CD14-positive monocyte (primary cell): ENCODE data around the gene MRGPRE. TPM values are rescaled to one million over a fixed set of nuclear protein-coding genes. Genes with fewer than 3 reads are reported as not detected.

ENCODE experiments used
- DNase-seq, 3 donors: peaks; one replicate each; pipeline ENCODE4 v3.0.0-alpha.2; 2011 to 2022
- H2AFZ ChIP-seq: 2 replicates; pipeline ENCODE4 v1.6.0; 2012; ENCODE audit warnings: mild to moderate bottlenecking, low read depth, low read length, inconsistent platforms; ENCODE audit not compliant: insufficient read depth, poor library complexity, severe bottlenecking
- H3K27ac ChIP-seq, 2 donors: 1 replicate in 1 of 2; 2 replicates in 1 of 2; pipeline ENCODE4 v1.5.1; 2012 to 2013; ENCODE audit warnings: low read length in 2 of 2, control low read depth in 1 of 2, inconsistent platforms in 1 of 2, low read depth in 1 of 2, mild to moderate bottlenecking in 1 of 2
- H3K27me3 ChIP-seq, 2 donors: one replicate each; pipeline versions ENCODE4 v1.6.0 to v1.6.1; 2011 to 2013; ENCODE audit warnings: low read length in 2 of 2; ENCODE audit not compliant: control insufficient read depth in 2 of 2, insufficient read depth in 2 of 2
- H3K36me3 ChIP-seq, 2 donors: replicated peaks in 1 of 2; 1 replicate in 1 of 2; 2 replicates in 1 of 2; pipeline versions ENCODE4 v1.5.1 to v1.6.1; 2012 to 2013; ENCODE audit warnings: low read length in 2 of 2, control low read depth in 1 of 2, inconsistent platforms in 1 of 2, mild to moderate bottlenecking in 1 of 2; ENCODE audit not compliant: insufficient read depth in 2 of 2, control insufficient read depth in 1 of 2
- H3K4me1 ChIP-seq, 2 donors: 1 replicate in 1 of 2; 2 replicates in 1 of 2; pipeline versions ENCODE4 v1.5.1 to v1.6.1; 2012 to 2013; ENCODE audit warnings: low read length in 2 of 2, control low read depth in 1 of 2, inconsistent platforms in 1 of 2, mild to moderate bottlenecking in 1 of 2, moderate library complexity in 1 of 2; ENCODE audit not compliant: insufficient read depth in 2 of 2, control insufficient read depth in 1 of 2
- H3K4me2 ChIP-seq: replicated peaks from 2 replicates; pipeline ENCODE3; 2012; ENCODE audit warnings: low read length, moderate library complexity, mild to moderate bottlenecking; ENCODE audit not compliant: poor library complexity, severe bottlenecking; ENCODE audit errors: extremely low read depth
- H3K4me3 ChIP-seq, 3 experiments: fragments of 200-600 bp in 1 of 3; sonication (generic) in 1 of 3; replicated peaks in 1 of 3; 1 replicate in 2 of 3; 2 replicates in 1 of 3; pipeline ENCODE4 v1.5.1; 2011 to 2013; ENCODE audit warnings: low read length in 3 of 3, mild to moderate bottlenecking in 3 of 3, control low read depth in 2 of 3, low read depth in 2 of 3, inconsistent platforms in 1 of 3, moderate library complexity in 1 of 3
- H3K79me2 ChIP-seq: 2 replicates; pipeline ENCODE4 v1.6.0; 2012; ENCODE audit warnings: mild to moderate bottlenecking, control low read depth, inconsistent platforms, low read length, moderate library complexity; ENCODE audit not compliant: insufficient read depth
- H3K9ac ChIP-seq: 2 replicates; pipeline ENCODE4 v1.6.0; 2017; ENCODE audit warnings: low read length, mild to moderate bottlenecking; ENCODE audit not compliant: insufficient read depth, poor library complexity, severe bottlenecking
- H3K9me3 ChIP-seq, 2 donors: replicated peaks in 1 of 2; 1 replicate in 1 of 2; 2 replicates in 1 of 2; pipeline versions ENCODE4 v1.5.1 to v1.6.1; 2012 to 2013; ENCODE audit warnings: low read length in 2 of 2, control low read depth in 1 of 2; ENCODE audit not compliant: control insufficient read depth in 1 of 2, insufficient read depth in 1 of 2
- H4K20me1 ChIP-seq: 2 replicates; pipeline ENCODE4 v1.6.0; 2012; ENCODE audit warnings: mild to moderate bottlenecking, low read length, control low read depth, moderate library complexity; ENCODE audit not compliant: insufficient read depth
- H3K27ac Mint-ChIP-seq, 7 donors: one replicate each; pipeline ENCODE4 v1.8.0; 2020; ENCODE audit warnings: mild to moderate bottlenecking in 7 of 7, mixed read lengths in 7 of 7, moderate library complexity in 6 of 7, inconsistent platforms in 2 of 7
- H3K27me3 Mint-ChIP-seq, 3 donors: one replicate each; pipeline ENCODE4 v1.8.0; 2021 to 2022; ENCODE audit warnings: low read depth in 3 of 3, mild to moderate bottlenecking in 3 of 3, mixed read lengths in 3 of 3, moderate library complexity in 3 of 3, inconsistent platforms in 1 of 3
- H3K36me3 Mint-ChIP-seq, 2 donors: one replicate each; pipeline ENCODE4 v1.8.0; 2020; ENCODE audit warnings: mixed read lengths in 2 of 2, inconsistent platforms in 1 of 2, mild to moderate bottlenecking in 1 of 2
- H3K4me1 Mint-ChIP-seq: one replicate; pipeline ENCODE4 v1.8.0; 2020; ENCODE audit warnings: mild to moderate bottlenecking, mixed read lengths
- H3K4me3 Mint-ChIP-seq, 2 donors: one replicate each; pipeline ENCODE4 v1.8.0; 2020; ENCODE audit warnings: mild to moderate bottlenecking in 2 of 2, mixed read lengths in 2 of 2, moderate library complexity in 1 of 2
- H3K9me3 Mint-ChIP-seq, 7 donors: one replicate each; pipeline ENCODE4 v1.8.0; 2020 to 2022; ENCODE audit warnings: mixed read lengths in 7 of 7, mild to moderate bottlenecking in 6 of 7, moderate library complexity in 6 of 7, inconsistent platforms in 2 of 7
- CTCF ChIP-seq: fragments of 200-600 bp; IDR thresholded peaks from one replicate; pipeline ENCODE4 v1.8.0; 2022; ENCODE audit warnings: antibody characterized with exemption, mild to moderate bottlenecking
- WGBS: methylation state at CpG from one replicate; pipeline ENCODE4 v1.1.5; 2013; ENCODE audit warnings: missing lambda C conversion rate; ENCODE audit not compliant: insufficient coverage; 5-methylcytosine and 5-hydroxymethylcytosine counted together
- intact Hi-C, 2 donors: fragments of 100-400 bp; cut with micrococcal nuclease; formaldehyde crosslinking; loops; one replicate each; pipeline versions ENCODE4 v1.15.0 to v1.15.1; 2023
- polyA plus RNA-seq, 3 donors: library from polyadenylated mRNA; depleted of rRNA in 1 of 3; unstranded in 2 of 3; stranded (reverse) in 1 of 3; fragments of 300-500 nt in 2 of 3; fragments of >200 nt in 1 of 3; fragmentation: Illumina TruSeq in 2 of 3; gene quantifications; 1 replicate in 2 of 3; 2 replicates in 1 of 3; pipeline ENCODE4 v1.2.3, GENCODE V29; 2012 to 2021

Gene MRGPRE
- polyA plus RNA-seq, 3 donors: not detected

GRCh38 chr11:3202305-3202704 is 29.9 kb downstream of the MRGPRE start:
- Histone ChIP-seq H3K79me2 (no peaks in the 10 kb centered on the region), H3K27me3 (peaks cover 4 to 32% of the 10 kb centered on the region in 2 donors), H3K4me3 (no peak overlapping the region), H4K20me1 (no peaks in the 10 kb centered on the region), H3K4me2 (no peak overlapping the region), H3K9ac (no peak overlapping the region), H3K27ac (no peak overlapping the region), H3K36me3 (no peaks in the 10 kb centered on the region), H2AFZ (no peak overlapping the region), H3K9me3 (no peaks in the 10 kb centered on the region), H3K4me1 (peaks cover 0 to 9% of the 10 kb centered on the region in 2 donors)
- Mint-ChIP-seq H3K9me3 (peaks cover 0 to 5% (median 0%) of the 10 kb centered on the region in 7 donors), H3K27me3 (peaks cover 32 to 54% (median 39%) of the 10 kb centered on the region in 3 donors), H3K4me3 (peak overlapping the region in 1 of 2 donors; percentile 67), H3K4me1 (no peaks in the 10 kb centered on the region), H3K36me3 (no peaks in the 10 kb centered on the region), H3K27ac (no peak overlapping the region)
- 82% methylated on average over 6 of the region's 7 CpGs for WGBS
- TF ChIP-seq CTCF: no peak
- intact Hi-C loops: no loop called here
- no peak for DNase-seq

- H2AFZ ChIP-seq: no peak overlapping the region
- H3K36me3 ChIP-seq: no peaks in the 10 kb centered on the region
- no peak overlapping the region for H3K4me3 ChIP-seq
- H4K20me1 ChIP-seq: no peaks in the 10 kb centered on the region
- H3K27me3 ChIP-seq: peaks cover 4 to 32% of the 10 kb centered on the region in 2 donors
- peaks cover 0 to 9% of the 10 kb centered on the region in 2 donors for H3K4me1 ChIP-seq
- no peak overlapping the region for H3K4me2 ChIP-seq
- intact Hi-C loops: no loop called here
- no peak for TF ChIP-seq CTCF
- DNase-seq: no peak
- no peak overlapping the region for H3K9ac ChIP-seq
- H3K79me2 ChIP-seq: no peaks in the 10 kb centered on the region
- H3K27me3 Mint-ChIP-seq: peaks cover 32 to 54% (median 39%) of the 10 kb centered on the region in 3 donors
- H3K27ac Mint-ChIP-seq: peak overlapping the region in 1 of 7 donors; percentile 37
- H3K4me1 Mint-ChIP-seq: no peaks in the 10 kb centered on the region
- H3K36me3 Mint-ChIP-seq: no peaks in the 10 kb centered on the region
- H3K9me3 ChIP-seq: no peaks in the 10 kb centered on the region
- WGBS: 92% methylated on average over 17 of the region's 17 CpGs
- H3K27ac ChIP-seq: no peak overlapping the region
- no peak overlapping the region for H3K4me3 Mint-ChIP-seq
- peaks cover 0 to 5% (median 0%) of the 10 kb centered on the region in 7 donors for H3K9me3 Mint-ChIP-seq
Measured at GRCh38 chr11:3201677-3202181, 30.5 kb downstream of the MRGPRE start.
